ENCODE measurements around the gene ATP1B4.
A peak's percentile ranks its signal among the peaks of the same experiment; 100 is the strongest.
"Not testable (repeated sequence)": the region's sequence is repeated elsewhere in the genome, so short reads cannot be mapped to it uniquely, and the experiment has no call there.

ATP1B4 gene

DNA sequence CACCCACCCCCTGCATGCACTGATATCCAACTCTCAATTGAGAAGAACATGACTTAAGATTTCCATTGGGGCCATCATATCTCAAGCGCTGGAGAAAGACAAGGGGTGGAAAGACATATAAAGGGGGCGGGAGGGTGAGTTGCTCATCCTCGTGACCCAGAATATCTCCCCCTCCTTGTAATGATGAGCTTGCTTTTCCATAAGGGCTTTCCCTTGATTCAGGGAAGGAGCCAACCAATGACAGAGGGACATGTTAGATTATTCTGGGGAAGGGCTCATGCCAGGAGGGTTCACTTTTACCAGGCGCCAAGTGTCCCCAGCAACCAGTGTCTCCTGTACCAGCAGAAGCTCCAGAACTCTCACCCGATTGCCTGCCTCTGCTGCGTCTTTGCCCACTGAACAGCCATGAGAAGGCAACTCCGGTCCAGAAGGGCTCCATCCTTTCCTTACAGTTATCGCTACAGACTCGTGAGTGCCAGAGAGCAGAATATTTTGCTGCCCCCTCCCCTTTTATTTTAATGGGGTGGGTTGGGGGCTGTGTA lies at the start of gene ATP1B4:
ATP1B4 (plus strand) TSS at position 326 of the 542 bp plus-strand sequence; CDS start at position 406, 80 bp downstream.
- no peak for DNase-seq

DNA sequence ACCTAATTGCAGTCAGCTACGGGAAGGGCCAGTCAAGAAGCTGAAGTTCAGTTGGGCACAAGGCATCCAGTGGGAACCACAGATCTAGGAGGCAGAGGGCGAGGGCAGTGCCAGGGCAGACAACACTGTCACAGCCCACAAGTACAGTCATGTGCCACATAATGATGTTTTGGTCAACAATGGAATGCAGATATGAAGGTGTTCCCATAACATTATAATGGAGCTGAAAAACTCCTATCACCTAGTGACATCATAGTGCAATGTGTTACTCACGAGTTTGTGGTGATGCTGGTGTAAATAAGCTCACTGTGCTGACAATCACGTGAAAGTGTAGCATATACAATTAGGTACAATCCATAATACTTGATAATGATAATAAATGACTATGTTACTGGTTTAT lies 46.1 kb upstream of the ATP1B4 start:
- no peak for DNase-seq

GRCh38 chrX:120316587-120317283 lies 45.2 kb upstream of the ATP1B4 start:
- no peak for DNase-seq

DNA sequence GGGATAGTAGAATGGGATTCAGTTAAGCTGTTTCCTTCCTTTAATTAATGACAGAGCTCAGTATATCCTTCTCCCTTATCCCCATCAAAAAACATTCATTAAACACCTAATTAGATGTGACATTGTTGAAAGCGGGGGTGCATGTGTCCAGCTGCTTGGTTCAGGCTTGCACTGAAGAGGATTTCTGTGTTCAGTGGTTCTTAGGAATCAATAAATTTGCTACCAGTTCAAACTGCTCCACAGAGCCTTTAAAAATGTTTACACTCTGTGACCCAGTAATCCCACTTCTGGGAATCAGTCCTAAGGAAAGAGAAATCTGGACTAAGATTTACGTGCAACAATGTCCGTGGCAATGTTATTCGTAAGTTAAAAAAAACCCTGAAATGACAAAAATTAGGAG lies 43.5 kb upstream of the ATP1B4 start:
- DNase-seq = no peak

GRCh38 chrX:120321520-120322281 lies 40.2 kb upstream of the ATP1B4 start:
- no peak for DNase-seq

DNA sequence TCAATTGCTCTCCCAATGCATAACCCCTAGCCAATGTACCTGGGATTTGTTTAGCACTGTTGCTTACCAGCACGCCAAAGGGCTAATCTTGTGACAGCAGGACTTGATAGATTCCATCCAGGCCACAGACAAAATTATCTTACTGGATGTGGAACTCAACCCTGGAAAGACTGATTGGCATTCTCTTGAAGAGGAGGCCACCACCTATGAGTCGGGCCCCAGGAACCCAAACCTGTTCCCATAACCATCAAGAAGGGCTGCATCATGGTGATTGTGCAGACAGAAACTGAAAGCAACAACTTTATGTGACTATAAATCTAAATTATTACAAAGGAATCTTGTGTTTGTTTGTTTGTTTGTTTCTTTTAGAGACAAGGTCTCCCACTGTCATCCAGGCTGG lies 30.8 kb upstream of the ATP1B4 start:
- no peak for DNase-seq

- no peak for DNase-seq
Measured at GRCh38 chrX:120332394-120332793, 29.5 kb upstream of the ATP1B4 start.

GRCh38 chrX:120334151-120334550 lies 27.7 kb upstream of the ATP1B4 start:
- DNase-seq = peak; percentile 41

DNA sequence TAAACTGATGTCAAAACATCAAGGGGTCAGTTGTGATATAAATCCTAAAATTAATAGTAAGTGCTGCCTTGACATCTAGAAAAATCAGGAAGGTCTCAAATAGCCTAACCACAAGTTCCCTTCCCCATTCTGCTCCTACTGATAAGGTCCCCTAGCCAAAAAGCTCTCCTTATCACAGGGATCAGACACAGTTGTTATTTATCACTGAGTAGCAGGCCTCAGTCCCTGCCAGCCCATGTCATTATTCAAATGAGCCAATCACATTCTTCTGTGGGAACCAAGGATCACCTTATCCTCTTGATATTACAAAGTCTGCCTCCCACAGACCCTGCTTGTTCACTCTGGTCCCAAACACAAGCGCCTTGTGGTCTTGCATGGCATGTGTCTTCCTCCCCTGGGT lies 27.3 kb upstream of the ATP1B4 start:
- DNase-seq = no peak

GRCh38 chrX:120335289-120335688 lies 26.6 kb upstream of the ATP1B4 start:
- no peak for DNase-seq

DNA sequence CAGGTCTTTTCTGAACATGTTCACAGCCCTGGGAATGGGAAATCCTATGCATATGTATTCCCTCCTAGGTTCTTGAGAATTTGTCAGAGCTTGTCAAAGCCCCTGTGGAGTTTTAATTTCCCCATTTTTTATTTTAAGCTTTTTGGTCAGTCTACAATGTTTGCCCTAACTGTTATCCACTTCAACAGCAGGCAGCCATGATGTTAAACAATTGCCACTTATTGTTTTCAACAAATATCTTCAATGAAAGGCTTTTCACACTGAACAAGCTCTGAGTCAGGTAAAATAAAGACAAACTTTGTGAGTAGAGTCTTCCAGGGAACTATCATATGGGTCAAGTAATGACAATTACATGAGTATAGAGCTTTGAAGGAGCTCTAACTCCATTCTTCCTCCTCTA lies 25.0 kb upstream of the ATP1B4 start:
- no peak for DNase-seq

GRCh38 chrX:120344566-120344965 lies 17.3 kb upstream of the ATP1B4 start:
- DNase-seq = not testable (repeated sequence)

DNA sequence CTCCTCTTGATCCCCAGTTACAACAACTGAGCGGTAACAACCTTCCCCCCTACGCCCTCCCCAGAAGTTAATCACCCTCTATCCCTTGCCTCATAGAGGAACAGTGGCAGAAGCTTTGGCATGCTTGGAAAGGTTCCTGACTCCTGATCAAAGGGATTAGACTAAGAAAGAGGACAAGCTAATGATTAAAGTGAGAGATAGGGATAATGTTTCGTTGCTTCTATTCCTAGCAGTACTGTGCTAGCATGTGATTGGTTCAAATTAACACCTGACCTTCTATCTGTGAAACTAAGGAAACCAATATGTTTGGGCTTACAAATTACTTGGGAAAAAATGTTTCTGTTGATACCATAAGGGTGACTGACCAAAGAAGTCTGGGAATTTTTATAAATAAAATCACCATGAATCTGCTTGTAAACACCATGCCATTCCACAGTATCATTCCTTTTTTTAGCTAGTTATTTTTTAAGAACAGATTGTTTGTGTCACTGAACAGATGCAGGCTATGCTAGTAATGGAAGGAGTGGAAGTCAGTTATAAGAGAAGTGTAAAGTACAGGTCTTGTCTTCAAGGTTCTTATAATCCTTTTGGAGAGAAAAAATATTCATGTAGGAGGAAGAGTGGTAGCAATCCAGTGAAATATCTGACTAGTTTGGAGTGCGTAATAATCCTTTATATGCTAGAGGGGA lies 11.3 kb upstream of the ATP1B4 start:
- no peak for DNase-seq

- DNase-seq = no peak
Measured at GRCh38 chrX:120356084-120356483, 5.8 kb upstream of the ATP1B4 start.

GRCh38 chrX:120357186-120357585 lies 4.7 kb upstream of the ATP1B4 start:
- no peak for DNase-seq

DNA sequence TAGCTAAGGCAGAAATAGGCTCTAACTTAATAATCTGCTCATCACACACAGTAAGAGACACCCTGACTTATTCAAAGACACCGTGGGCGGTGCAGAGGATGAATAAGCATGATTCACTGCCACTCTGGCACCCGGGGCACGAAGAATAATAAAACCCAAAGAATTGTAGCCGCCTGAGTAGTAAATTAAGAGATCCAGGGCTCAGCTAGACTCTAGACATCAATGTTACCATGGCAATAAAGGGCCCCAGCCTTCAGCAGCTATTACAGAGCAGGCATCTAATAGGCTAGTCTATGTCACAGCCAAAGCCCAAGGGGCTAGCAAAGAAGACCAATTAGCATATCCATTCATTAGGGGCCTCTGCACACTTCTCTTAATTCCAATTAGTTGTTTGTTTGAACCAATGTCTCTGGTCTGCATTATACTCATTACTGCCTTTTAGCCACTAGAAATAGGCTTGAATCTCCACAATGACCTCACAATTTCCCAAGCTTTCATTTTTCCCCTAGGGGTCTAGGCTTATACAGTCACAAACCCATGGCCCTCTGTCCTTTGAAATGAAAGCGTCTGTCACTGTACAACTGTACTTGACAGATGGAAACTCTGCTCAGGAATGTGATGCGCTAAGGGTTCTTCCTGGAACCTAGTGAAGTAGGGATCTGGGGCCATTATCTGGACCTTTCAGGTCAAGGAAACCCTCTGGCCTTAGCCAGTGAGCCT lies 3.0 kb upstream of the ATP1B4 start:
- DNase-seq = peak; percentile 94

- peak; percentile 81 for DNase-seq
Measured at GRCh38 chrX:120365320-120365719, 3.4 kb downstream of the ATP1B4 start.

GRCh38 chrX:120365968-120366367 lies 4.1 kb downstream of the ATP1B4 start:
- no peak for DNase-seq

DNA sequence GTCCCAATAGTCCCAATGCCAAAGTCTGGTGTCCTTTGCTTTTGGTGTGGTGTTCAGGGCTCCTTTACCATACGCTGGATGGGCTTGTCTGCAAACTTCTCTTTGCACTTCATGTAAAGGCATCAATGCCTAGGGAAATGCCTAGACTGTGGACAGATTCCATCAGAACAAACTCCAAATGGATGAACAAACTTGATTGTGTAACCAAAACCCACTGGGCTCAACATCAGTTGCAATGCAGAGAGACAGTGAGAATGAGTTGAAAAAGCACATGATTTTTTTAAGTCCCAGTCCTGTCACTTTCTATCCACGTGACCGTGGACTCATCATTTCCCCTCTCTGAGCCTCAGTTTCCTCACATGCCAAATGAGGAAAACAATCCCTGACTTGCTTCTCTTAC lies 4.9 kb downstream of the ATP1B4 start:
- DNase-seq = no peak

DNA sequence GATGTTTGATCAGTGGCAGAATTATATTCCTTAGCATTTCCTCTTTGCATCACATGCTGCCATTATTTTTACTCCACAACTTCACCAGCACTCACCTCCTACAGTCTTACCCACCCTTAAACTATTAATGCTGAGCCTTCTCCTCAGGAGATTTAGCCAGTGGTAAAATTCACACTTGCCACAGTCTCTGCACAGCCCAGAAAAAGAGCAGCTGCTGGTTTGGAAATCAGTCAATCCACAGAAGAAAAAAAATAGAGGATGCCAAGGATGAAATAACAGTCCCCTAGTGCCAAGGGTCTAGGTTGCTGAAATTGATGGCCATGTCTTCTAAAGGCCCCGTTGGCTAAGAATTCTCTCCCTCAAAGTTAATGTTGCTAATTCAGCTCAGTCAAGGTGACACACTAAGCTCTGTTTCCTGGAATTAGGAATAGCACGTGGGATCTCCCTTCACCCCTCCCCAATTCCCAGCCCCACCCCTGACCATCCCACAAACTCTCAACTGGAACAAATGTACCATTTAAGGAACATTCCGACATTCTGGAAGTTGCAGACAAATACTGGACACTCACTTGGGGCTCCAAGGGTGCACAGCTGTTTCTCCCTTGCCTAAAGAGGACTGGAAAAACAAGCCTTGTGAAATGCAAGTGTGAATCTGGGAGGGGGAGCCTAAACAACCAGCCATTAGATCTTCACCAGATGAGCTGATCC lies 5.7 kb downstream of the ATP1B4 start:
- no peak for DNase-seq

DNA sequence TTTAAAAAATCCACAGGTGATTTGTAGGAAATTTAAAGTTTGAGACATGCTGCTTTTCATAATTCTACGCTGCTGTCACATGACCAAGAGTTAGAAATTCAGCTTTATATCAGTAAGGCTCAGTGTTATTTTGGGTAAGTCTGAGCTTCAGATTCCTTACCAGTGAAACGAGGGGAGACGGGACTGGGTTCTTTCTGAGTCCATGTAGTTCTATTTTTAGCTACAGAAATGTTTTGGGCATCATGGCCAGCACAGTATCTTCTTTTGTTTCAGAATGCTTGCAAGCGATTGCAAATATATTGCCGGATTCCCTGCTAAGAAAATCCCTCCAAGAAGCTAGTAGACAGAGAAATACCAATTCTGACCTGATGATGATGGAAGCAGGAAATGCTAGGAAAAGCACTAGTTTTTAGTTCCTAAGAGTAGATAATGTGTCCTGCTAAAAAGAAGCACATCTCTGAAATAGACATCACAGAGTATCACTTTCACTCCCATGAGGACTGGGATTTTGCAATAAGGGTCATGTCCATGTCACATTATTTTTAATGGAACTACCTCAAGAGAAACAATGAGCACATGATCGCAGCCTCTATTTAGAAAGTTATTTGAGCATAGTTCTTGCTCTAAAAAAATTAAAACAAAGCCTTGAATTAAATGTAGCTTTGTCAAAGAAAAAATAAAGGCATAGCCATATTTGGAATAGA lies 10.9 kb downstream of the ATP1B4 start:
- DNase-seq = no peak

DNA sequence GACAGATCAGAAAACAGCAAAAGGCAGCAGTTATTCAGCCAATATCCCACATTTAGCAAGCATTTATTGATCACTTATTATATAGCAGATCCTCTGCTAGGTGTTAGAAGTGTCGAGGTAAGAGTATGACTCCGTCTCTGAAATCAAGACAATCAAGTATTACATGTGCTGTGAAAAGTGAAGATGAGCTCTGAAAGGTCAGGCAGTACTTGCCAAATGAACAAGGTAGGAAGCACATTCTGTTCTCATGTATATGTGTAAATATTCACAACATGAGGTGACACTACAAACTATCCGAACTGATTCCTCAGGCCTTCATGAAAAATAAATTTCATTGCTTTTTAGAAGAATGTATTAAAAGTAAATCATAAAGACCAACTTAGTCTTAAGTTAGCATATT lies 15.3 kb downstream of the ATP1B4 start:
- no peak for DNase-seq
